Subcutaneous abdominal adipose tissue (tissue), 5 donors: Measurements from ENCODE around the gene GRID1.

Source experiments
- H3K27ac ChIP-seq: one replicate; pipeline ENCODE4 v1.7.0; 2013; ENCODE audit warnings: low read depth, mild to moderate bottlenecking, inconsistent platforms, low read length, moderate library complexity
- H3K27me3 ChIP-seq, 5 donors: one replicate each; pipeline ENCODE4 v1.7.0; 2013; ENCODE audit warnings: low read length in 5 of 5, inconsistent platforms in 1 of 5; ENCODE audit not compliant: control insufficient read depth in 5 of 5, insufficient read depth in 4 of 5
- H3K36me3 ChIP-seq, 5 donors: one replicate each; pipeline ENCODE4 v1.7.0; 2013; ENCODE audit warnings: low read length in 5 of 5; ENCODE audit not compliant: control insufficient read depth in 5 of 5, insufficient read depth in 5 of 5
- H3K4me1 ChIP-seq, 5 donors: one replicate each; pipeline ENCODE4 v1.7.0; 2013; ENCODE audit warnings: low read length in 5 of 5, mild to moderate bottlenecking in 3 of 5, moderate library complexity in 1 of 5; ENCODE audit not compliant: control insufficient read depth in 5 of 5, insufficient read depth in 5 of 5
- H3K4me3 ChIP-seq, 5 donors: one replicate each; pipeline ENCODE4 v1.7.0; 2013; ENCODE audit warnings: low read length in 5 of 5, low read depth in 1 of 5
- H3K9ac ChIP-seq, 5 donors: one replicate each; pipeline ENCODE4 v1.7.0; 2013; ENCODE audit warnings: low read length in 5 of 5, mild to moderate bottlenecking in 4 of 5, moderate library complexity in 3 of 5
- H3K9me3 ChIP-seq, 5 donors: one replicate each; pipeline ENCODE4 v1.7.0; 2013; ENCODE audit warnings: low read length in 5 of 5; ENCODE audit not compliant: control insufficient read depth in 5 of 5
- donor health status: healthy.
- donor health status: healthy.
- donor health status: healthy.
- donor health status: healthy.
- donor health status: healthy.

Gene GRID1

DNA sequence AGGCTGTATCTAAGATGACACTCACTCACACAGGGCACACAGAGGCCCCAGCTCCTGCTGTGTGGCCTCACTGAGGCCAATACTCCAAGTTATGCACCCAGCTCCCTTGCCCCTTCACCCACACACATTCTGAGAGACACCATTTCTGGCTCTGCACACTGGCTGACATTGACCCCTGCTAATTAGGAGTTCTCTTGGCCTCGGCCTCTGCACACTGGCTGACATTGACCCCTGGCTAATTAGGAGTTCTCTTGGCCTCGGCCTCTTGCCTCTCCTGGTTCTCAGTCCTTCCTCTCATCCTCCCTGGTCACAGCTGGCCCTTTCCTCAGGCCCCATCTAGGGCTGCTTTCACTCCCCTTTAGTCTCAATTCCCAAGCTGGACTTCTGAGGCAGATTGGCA lies 97.3 kb downstream of the GRID1 start:
- Histone ChIP-seq H3K27ac (no peak overlapping the region), H3K9ac (no peak overlapping the region), H3K36me3 (no peaks in the 10 kb centered on the region), H3K4me3 (no peak overlapping the region), H3K9me3 (peaks cover 0 to 13% (median 8%) of the 10 kb centered on the region in 5 donors), H3K4me1 (no peaks in the 10 kb centered on the region), H3K27me3 (peaks cover 0 to 20% (median 7%) of the 10 kb centered on the region in 5 donors)

DNA sequence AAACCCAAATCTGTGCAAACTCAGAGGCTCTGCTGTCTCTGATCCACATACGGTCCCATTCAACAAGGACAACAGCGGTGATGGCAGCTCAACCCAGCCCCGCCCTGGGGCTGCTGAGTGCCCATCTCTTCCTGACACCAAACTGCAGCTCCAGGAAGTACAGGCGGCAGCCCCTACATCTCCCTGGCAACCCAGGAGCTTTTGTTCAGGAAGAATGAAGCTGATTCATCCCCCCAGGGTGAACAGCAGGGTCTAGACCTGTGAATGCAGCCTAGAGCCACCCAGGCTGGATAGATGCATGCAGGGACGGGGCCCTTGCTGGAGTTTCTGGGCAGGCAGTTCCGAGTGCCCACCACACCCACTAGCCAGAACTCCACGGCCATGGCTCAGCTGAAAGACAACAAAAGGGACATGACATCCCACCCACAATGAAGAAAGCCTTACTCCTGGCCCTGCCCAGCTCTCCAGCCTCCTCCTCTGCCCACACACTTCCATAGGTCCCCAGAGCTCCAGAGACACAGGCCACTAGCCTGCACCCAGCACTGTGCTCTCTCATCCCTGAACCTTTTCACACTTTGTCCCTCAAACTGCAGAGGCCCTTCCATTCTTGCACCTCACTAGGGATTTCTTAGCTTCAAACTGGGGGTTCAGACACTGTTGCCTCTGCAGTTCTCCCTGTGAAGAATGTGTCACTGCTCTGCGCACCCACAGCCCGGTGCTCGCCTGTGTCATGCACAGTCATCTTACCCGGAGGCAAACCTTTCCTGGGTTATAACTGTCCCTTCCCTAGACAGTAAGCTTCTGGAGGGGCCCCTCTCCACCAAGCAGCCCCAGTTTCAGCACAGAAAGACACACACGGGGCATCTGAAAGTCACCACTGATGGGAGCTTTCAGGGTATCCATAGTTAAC lies 99.1 kb downstream of the GRID1 start:
- Histone ChIP-seq H3K4me3 (no peak overlapping the region), H3K27me3 (peaks cover 0 to 36% (median 18%) of the 10 kb centered on the region in 5 donors), H3K27ac (no peak overlapping the region), H3K9ac (no peak overlapping the region), H3K4me1 (peaks cover 0 to 8% (median 0%) of the 10 kb centered on the region in 5 donors), H3K36me3 (no peaks in the 10 kb centered on the region), H3K9me3 (peaks cover 0 to 12% (median 8%) of the 10 kb centered on the region in 5 donors)

DNA sequence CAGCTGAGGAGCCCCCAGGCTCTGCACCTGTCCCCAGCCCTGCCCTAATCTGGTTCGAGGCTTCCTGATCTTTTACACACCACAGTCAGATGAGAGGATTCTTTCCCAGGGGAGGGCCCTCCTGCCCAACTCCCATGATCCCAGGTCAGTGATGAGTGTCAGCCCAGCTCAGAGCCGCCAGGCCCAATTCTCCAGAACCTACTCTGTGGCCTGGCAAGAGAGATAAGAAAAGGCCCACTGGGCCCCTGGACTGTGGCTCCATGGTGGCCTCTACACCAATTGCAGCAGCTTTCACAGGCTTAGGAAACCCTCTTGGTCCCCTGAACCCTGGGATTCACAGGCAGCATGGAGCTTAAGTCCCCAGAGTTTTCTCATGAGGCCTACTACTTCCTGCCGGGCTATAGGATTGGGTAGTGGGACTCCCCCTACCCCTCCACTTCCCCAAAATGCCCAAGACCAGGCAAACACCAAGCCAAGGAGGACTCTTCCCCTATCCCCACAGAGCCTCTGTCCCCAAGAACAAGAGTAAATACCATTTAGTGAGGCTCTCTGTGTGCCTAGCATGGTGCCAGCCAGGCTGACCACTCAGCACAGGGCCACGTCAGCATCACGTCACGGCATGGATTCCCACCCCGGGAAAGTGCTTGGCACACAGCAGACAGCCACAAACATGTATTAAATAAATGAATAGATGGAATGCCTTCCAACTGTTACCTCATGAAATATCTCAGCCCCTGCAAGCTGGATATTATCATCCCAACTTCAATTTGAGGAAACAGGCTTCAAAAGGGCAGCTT lies 100.0 kb downstream of the GRID1 start:
- Histone ChIP-seq H3K4me1 (peaks cover 0 to 9% (median 0%) of the 10 kb centered on the region in 5 donors), H3K9ac (no peak overlapping the region), H3K9me3 (peaks cover 0 to 5% (median 3%) of the 10 kb centered on the region in 5 donors)

DNA sequence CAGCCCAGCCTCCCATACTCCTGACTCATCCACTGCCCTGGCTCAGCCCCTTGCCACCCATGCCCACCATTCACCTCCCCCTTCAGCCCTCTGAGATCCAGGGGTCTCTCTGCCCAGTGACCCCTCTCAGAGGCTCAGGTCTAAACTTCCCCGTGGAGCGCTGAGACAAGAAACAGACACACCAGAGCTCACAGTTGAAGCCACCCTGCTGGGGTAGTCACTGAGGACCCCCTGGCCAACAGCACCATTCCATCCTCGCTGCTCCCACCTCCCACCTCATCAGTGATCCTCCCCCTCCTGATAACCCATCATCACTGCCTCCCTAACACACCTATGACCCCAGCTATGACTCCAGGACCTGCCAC lies 100.7 kb downstream of the GRID1 start:
- H3K27me3 ChIP-seq = peaks cover 0 to 47% (median 22%) of the 10 kb centered on the region in 5 donors
- H3K4me1 ChIP-seq = peaks cover 0 to 9% (median 0%) of the 10 kb centered on the region in 5 donors
- H3K9me3 ChIP-seq = peaks cover 0 to 3% (median 2%) of the 10 kb centered on the region in 5 donors
- H3K4me3 ChIP-seq = no peak overlapping the region
- H3K36me3 ChIP-seq = no peaks in the 10 kb centered on the region
- no peak overlapping the region for H3K27ac ChIP-seq
- H3K9ac ChIP-seq = no peak overlapping the region

More for the DNA sequence above, 100.0 kb downstream of the GRID1 start:
- no peak overlapping the region for H3K4me3 ChIP-seq
- no peaks in the 10 kb centered on the region for H3K36me3 ChIP-seq
- H3K27ac ChIP-seq = no peak overlapping the region
- H3K27me3 ChIP-seq = peaks cover 0 to 45% (median 22%) of the 10 kb centered on the region in 5 donors

DNA sequence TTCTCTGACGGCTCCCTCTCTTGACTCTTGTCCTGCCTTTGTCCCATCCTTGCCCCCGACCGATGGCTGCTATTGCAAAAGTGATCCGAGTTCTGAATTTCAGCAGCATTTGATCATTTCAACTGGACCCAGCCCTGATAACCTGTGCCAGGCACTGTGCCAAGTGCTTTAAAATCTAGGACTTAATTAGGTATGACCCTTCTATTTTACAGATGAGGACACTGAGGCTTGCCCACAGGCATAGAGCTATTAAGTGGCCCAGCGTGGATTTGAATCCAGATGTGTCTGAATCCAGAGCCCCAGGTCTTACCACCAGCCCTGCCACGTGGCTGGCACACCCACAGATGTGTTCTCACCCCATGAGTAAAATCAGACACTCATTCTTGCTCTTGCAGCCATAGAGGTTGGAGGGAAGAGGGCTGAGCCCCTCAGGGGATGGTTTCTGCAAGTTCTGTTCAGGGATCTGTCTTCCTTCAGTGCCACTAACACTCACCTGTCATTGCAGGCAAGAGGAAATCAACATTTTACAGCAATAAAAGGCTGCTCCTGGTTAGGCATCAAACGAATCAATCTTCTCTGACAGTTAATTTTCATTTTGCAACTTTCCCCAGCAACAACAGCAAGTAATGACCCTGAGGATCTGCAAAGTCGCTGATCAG lies 101.2 kb downstream of the GRID1 start:
- peaks cover 0 to 9% (median 0%) of the 10 kb centered on the region in 5 donors for H3K4me1 ChIP-seq
- no peak overlapping the region for H3K9ac ChIP-seq
- no peaks in the 10 kb centered on the region for H3K36me3 ChIP-seq
- no peak overlapping the region for H3K4me3 ChIP-seq
- H3K27ac ChIP-seq = no peak overlapping the region
- H3K27me3 ChIP-seq = peaks cover 0 to 47% (median 22%) of the 10 kb centered on the region in 5 donors
- no peaks in the 10 kb centered on the region for H3K9me3 ChIP-seq

DNA sequence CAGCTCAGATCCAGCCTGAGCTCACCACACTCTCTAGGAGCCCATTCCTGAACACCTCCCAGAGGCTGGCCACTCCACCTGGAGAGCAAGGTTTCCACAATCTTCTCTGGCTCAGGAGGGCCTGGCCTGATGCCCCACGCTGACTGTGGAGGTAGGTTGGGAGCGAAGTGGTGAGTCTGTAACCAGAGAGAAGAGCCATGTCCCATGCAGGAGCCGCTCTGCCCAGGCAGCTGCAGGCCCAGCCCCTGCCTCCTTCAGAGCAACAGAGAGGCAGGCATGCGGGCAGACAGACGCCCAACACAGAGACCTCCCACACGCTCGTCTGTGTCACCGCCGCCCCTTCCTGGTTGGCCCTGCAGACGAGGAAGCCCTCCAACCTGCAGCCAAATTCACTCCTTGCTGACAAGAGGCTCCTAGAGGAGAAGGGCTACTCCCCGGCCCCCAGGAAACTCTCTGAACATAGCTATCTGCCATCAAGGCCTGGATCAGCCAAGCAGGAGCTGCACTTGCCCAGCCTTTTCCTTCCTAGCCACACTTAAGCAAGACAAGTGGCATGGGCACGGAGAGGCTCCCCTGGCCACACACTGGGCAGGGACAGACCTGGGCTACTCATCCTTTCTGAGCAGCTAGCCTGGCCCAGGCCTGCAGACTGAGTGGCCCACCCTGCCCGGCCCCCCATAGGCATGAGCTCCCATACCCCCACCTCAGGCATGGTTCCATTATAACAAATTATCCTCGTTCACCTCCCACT lies 101.9 kb downstream of the GRID1 start:
- Histone ChIP-seq H3K27me3 (peaks cover 0 to 48% (median 22%) of the 10 kb centered on the region in 5 donors), H3K4me3 (no peak overlapping the region), H3K9me3 (no peaks in the 10 kb centered on the region), H3K4me1 (peaks cover 0 to 9% (median 0%) of the 10 kb centered on the region in 5 donors), H3K36me3 (no peaks in the 10 kb centered on the region), H3K27ac (no peak overlapping the region), H3K9ac (no peak overlapping the region)

DNA sequence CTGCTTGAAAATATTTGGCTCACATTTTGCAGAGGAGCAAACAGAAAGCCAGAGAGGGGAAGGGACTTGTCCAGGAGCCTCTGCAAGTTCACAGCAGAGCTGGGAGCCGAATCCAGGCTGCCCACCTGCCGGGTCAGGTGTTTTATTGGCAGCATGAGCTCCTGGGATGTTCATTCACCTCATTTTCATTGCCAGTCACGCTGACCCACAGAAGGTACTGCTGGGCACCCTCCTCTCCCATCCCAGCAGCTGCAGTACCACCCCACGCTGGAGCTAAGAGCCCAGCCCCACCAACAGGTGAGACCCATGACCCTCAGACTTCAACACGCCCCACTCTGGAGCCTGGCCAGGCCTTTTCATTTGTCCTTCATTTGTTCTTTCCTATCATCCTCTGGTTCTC lies 102.7 kb downstream of the GRID1 start:
- Histone ChIP-seq H3K4me3 (no peak overlapping the region), H3K27me3 (peaks cover 0 to 49% (median 22%) of the 10 kb centered on the region in 5 donors)

DNA sequence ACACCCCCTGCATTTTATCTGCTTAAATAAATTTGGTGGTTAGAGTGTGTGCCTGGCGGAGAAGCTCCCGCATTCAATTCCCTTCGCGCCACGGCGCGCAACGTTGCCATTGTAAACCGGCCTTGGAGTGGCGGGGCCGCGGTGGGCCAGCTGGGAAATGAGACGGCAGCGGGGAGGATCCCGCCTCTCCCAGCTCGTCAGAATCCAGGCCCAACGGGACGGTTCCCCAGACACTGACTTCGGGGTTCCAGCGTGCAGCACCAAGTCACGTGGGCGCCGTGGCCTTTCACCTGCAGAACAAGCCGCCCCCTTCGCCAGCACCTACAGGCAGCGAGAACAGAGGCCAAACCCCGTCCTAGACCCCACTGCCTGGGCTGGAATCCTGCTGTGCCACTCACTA lies 103.4 kb downstream of the GRID1 start:
- no peaks in the 10 kb centered on the region for H3K9me3 ChIP-seq
- H3K27me3 ChIP-seq = peaks cover 0 to 49% (median 22%) of the 10 kb centered on the region in 5 donors
- peaks cover 0 to 9% (median 0%) of the 10 kb centered on the region in 5 donors for H3K4me1 ChIP-seq
- peak overlapping the region in 1 of 5 donors; percentile 36 for H3K4me3 ChIP-seq
- H3K27ac ChIP-seq = no peak overlapping the region
- H3K36me3 ChIP-seq = no peaks in the 10 kb centered on the region
- H3K9ac ChIP-seq = no peak overlapping the region

More for the DNA sequence above, 102.7 kb downstream of the GRID1 start:
- no peaks in the 10 kb centered on the region for H3K36me3 ChIP-seq
- no peaks in the 10 kb centered on the region for H3K9me3 ChIP-seq
- H3K9ac ChIP-seq = no peak overlapping the region
- peaks cover 0 to 9% (median 0%) of the 10 kb centered on the region in 5 donors for H3K4me1 ChIP-seq
- H3K27ac ChIP-seq = no peak overlapping the region

DNA sequence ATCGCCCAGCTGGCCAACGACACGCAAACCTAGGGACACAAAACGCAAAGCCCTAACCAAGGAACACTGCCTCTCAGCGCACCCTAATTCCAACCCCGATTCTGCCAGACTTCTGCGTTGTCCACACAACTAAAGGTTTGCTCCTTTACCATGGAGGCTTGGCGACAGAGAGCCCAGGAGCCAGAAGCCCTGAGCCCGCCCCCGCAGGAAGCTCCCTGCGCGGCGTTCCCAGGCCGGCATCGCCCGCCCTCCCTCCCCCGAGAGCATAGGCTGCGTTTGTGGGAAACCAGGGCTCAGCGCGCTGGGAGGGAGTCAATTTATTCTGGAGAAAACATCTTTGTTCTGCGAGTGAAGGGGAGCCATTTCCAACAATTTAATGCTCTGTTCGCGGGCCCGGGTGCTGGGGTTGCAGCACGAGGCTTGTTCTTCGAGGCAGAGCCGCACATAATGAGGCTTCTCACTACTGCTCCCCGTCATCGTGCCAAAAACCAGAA lies 103.9 kb downstream of the GRID1 start:
- Histone ChIP-seq H3K9ac (no peak overlapping the region), H3K4me3 (peak overlapping the region in 1 of 5 donors; percentile 36), H3K9me3 (peaks cover 0 to 1% (median 0%) of the 10 kb centered on the region in 5 donors)

More for the DNA sequence above, 103.9 kb downstream of the GRID1 start:
- peaks cover 0 to 9% (median 0%) of the 10 kb centered on the region in 5 donors for H3K4me1 ChIP-seq
- no peak overlapping the region for H3K27ac ChIP-seq
- H3K27me3 ChIP-seq = peaks cover 0 to 45% (median 22%) of the 10 kb centered on the region in 5 donors
- H3K36me3 ChIP-seq = no peaks in the 10 kb centered on the region
